ENCODE data around the gene C12orf76. TPM values are rescaled to one million over a fixed set of nuclear protein-coding genes. Genes with fewer than 3 reads are reported as not detected.
"Not testable (repeated sequence)": the region's sequence is repeated elsewhere in the genome, so short reads cannot be mapped to it uniquely, and the experiment has no call there.

C12orf76 gene, protein sequence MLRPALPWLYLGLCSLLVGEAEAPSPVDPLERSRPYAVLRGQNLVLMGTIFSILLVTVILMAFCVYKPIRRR
- 5.4 and 31.7 TPM in 2 replicates for total RNA-seq

GRCh38 chr12:110048242-110049027 is at the start of gene C12orf76:
TSS of gene C12orf76 (minus strand) at chr12:110048522. CDS start at chr12:110048495, 27 bp downstream.
- DNase-seq (ENCODE audit: low read depth), result peak; percentile 94

DNA sequence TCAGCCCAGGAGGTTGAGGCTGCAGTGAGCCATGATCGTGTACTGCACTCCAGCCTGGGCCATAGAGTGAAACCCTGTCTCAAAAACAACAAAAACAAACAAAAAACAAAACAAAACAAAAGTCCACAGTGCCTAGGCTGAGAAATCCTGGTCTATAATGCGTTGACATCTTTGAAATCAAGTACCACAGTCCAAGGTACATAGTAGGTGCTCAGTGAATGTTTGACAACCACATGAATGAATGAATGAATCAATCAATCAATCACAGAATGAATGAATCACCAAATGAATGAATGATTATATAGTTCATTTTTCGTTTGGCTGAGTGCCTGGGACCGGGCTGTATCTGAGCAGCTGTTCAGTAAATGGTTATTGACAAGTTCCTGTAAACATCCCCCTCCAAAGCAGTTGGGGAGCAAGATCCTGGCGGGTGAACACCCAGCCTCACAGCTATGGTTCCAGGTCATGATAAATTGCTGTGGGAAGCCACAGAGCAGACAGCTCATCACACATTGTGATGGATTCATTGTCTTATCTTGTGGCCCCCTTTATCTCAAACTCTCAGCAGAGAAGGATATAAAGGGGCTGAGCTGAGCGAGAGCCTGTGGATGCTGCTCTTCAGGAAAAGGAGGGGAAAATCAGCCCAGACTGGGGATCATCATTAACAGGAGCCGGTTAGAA is 45.4 kb upstream of the C12orf76 start:
- DNase-seq (ENCODE audit: low read depth), result no peak

DNA sequence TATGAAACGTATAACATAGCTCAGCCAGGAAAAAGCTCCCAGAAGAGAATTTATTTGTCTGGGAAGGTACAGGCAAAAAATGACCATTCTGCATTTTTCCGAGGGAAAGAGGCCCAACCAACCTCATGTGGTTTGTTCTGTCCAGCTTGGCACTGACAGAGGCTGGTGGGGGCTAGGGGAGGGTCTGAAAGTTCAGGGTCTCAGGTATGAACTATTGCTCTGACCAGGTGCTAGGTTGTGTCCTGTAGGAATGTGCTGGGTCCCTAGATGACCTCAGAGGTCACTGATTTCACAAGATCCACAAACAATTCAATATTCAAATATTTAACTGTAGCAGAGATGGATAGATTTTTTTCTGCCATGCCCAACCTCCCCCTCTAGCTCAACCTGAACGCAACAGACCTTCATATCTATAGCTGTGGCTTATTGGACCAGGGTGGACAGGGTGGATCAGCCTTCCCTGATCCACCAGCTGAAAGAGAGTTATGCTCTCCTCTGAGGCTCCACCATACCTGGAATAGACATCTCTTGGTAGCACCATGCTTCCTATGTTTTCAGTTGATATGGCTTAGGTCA is 42.9 kb upstream of the C12orf76 start:
- no peak for DNase-seq (ENCODE audit: low read depth)

GRCh38 chr12:110090266-110091135 is 42.2 kb upstream of the C12orf76 start:
- DNase-seq (ENCODE audit: low read depth), result no peak

DNA sequence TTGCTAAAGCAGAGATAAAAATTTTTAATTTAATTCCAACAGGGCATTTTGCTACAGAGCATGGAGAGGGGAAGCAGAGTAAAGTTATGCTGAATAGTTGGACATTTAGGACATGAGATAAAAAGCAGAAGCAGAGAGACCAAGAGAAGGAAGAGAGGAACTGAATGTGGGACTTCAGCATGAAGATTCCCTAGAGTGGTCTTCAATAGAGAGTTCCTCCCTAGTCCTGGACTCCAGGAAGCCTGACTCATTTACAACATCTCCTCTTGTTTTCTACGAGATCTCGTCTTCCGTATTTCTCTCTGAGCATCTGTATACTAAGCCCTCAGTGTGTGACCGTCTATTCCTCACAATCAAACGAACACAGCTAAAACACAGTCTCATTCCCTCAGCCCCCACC is 40.6 kb upstream of the C12orf76 start:
- DNase-seq (ENCODE audit: low read depth), result no peak

GRCh38 chr12:110088216-110088615 is 39.9 kb upstream of the C12orf76 start:
- DNase-seq (ENCODE audit: low read depth), result not testable (repeated sequence)

DNA sequence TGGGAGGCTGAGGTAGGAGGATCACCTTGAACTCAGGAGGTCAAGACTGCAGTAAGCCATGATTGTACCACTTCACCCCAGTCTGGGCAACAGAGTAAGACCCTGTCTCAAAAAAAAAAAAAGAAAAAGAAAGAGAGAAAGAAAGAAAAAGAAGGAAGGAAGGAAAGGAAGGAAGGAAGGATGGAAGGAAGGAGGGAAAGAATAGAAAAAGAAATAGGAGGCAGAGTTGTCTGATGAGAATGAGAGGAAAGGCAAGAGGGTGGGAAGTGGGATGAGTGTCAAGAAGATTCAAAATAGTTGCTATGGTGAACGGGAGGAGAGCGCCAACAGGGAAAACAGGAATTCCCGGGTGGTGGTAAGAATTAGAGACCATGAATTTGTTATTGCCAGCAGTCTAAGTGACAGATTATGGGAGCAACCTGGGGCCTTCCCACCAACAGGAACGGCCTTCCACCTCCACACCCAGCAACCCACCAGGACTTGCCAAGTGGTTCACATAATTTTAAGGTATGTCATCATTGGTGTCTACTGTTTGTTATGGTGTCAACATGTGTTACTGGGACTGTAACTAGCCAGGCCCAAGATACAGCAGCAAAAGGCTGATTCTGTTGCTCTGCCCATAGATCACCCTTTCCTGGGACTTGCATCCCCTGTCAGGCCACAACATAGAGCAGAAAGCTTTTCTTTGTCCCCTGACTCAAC is 36.1 kb upstream of the C12orf76 start:
- DNase-seq (ENCODE audit: low read depth), result no peak

DNA sequence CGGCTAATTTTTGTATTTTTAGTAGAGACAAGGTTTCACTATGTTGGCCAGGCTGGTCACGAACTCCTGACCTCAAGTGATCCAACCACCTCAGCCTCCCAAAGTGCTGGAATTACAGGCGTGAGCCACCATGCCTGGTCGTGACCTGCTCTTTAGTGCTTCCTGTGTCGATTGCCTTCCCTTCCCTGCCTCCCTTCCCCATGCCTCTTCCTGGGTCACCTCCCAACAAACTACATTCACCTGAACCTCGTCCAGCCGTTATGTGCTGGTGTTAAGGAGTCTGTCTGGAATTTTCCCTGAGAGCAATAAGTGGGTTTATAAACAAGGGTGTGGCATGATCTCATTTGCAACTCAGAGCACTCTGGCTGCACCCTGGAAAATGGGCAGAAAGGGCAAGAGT is 32.1 kb upstream of the C12orf76 start:
- DNase-seq (ENCODE audit: low read depth), result no peak

GRCh38 chr12:110079477-110080400 is 31.4 kb upstream of the C12orf76 start:
- no peak for DNase-seq (ENCODE audit: low read depth)

GRCh38 chr12:110077800-110078199 is 29.5 kb upstream of the C12orf76 start:
- no peak for DNase-seq (ENCODE audit: low read depth)

- no peak for DNase-seq (ENCODE audit: low read depth)
Measured at GRCh38 chr12:110075880-110076279, 27.6 kb upstream of the C12orf76 start.

- DNase-seq (ENCODE audit: low read depth), result no peak
Measured at GRCh38 chr12:110074089-110074488, 25.8 kb upstream of the C12orf76 start.

DNA sequence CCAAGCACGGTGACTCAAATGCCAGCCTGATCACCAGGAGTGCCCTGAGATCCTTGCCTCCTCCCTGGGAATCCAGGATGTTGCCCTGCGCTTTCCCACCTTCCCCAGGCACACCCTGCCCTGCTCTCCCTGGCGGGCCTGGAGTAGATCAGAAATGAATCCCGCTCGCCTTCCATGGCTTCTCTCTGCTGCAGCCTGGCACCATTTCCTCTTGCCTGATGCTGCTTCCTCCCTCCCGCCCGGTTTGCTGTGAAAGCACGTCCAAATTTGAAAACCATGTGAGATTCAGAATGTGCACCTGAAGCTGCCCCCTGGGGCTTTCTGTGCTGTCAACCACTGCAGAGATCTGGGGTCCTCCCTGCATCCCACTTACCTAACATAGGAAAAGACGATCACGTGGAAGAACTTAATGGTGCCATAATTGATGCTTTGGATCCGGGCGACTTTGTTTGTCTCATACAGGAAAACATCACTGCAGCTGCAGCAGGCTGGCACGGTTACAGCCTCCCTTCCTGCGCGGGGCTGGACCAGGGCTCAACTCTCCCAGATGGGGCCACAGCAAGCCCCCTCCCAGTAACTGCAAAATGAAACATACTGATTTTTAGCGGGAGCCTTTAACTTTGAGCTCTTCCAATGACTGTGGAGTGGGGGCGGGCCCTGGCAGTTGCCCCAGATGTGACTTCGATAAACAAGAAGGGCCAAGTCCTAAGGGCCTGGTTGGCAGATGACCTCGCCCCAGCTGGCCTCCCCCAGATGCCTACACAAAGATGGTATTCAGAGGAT is 24.9 kb upstream of the C12orf76 start:
- no peak for DNase-seq (ENCODE audit: low read depth)

DNA sequence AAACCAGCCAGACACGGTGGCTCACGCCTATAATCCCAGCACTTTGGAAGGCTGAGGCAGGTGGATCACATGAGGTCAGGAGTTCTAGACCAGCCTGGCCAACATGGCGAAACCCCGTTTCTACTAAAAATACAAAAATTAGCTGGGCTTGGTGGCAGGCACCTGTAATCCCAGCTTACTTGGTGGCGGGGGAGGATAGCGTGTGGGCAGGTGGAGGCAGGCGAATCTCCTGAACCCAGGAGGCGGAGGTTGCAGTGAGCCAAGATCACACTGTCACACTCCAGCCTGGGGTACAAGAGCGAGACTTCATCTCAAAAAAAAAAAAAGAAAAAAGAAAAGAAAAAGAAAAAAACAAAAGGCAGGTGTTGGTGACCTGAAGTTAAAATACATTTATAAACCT is 24.3 kb upstream of the C12orf76 start:
- not testable (repeated sequence) for DNase-seq (ENCODE audit: low read depth)

- DNase-seq (ENCODE audit: low read depth), result no peak
Measured at GRCh38 chr12:110071967-110072366, 23.6 kb upstream of the C12orf76 start.

DNA sequence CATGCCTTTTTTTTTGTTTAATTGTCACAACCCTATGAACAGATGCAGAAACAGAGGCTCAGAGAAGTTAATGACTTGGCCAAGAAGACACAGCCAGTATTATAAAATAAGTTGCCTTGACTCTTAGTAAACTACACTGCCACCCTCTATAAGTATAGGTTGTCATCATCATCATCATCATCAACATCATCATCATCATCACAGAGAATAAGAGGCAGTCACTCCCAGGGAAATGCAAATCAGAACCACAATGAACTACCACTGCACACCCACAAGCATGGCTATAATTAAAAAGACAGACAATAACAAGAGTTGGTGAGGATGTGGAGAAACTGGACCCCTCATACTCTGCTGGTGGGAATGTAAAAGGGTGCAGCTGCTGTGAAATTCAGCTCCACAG is 23.2 kb upstream of the C12orf76 start:
- no peak for DNase-seq (ENCODE audit: low read depth)

DNA sequence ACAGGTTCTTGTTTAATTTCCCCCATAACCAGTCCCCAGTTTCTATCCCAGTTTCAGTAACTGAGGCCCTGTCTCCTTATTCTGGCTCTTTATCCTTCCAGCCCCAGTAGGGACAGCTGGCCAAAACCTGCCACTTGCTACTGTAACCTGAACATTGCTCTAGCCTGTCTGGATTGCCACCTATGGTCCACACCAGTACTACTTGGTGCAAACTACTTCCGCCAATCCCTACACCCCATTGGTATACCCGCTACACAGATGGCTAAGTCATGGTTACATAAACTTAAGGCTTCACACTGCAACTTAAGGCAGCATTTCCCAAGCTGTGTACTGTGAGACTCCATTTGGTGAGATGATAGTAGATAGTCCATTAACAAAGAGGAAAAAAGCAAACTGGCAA is 20.3 kb upstream of the C12orf76 start:
- DNase-seq (ENCODE audit: low read depth), result no peak

DNA sequence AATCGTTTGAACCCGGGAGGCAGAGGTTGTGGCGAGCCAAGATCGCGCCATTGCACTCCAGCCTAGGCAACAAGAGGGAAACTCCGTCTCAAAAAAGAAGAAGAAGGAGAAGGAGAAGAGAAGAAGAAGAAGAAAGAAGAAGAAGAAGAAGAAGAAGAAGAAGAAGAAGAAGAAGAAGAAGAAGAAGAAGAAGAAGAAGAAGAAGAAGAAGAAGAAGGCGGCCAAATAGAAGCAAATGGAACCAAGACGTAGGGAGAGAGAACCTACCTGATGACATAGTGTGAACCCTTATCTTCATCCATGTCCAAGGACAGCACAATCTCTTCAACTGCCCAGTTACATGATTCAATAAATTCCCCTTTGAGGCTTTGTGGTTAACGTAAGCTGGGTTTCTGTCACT is 19.8 kb upstream of the C12orf76 start:
- DNase-seq (ENCODE audit: low read depth), result not testable (repeated sequence)

GRCh38 chr12:110067531-110067930 is 19.2 kb upstream of the C12orf76 start:
- DNase-seq (ENCODE audit: low read depth), result no peak
